NOMO-1 treated with dmso at 0.1 percent for 144 hours (cell line): ENCODE results near the gene SLC44A5.

Experiments used
- DNase-seq: peaks from one replicate; lab custom pipeline; 2025; ENCODE audit not compliant: unreplicated experiment; lab: John Stamatoyannopoulos, UW

SLC44A5 gene

GRCh38 chr1:75589637-75590036, 21.3 kb downstream of the SLC44A5 start:
- no peak for DNase-seq

GRCh38 chr1:75588779-75589475, 22.0 kb downstream of the SLC44A5 start:
- DNase-seq: no peak

- DNase-seq: no peak
Observed at GRCh38 chr1:75587692-75588091, 23.2 kb downstream of the SLC44A5 start.

DNA sequence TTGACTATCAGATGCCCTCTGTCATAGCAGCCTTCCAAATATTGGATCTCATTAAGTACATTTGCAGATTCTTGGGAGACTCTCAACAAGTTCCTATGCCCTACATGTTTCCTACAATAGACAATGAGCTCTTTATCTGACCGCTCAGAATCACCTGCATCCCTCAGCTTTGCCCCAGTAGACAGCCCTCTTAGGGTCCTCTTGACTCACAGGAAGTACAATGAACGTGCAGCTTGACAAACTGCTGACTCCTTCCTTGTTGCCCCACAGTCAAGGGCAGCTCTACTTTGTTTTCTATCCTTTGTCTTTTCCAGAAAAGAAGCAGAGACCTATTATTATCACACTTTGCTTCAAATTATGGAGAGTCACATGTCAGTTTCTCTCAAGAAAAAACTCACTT, 27.6 kb downstream of the SLC44A5 start:
- no peak for DNase-seq

- no peak for DNase-seq
Observed at GRCh38 chr1:75582725-75583261, 28.1 kb downstream of the SLC44A5 start.

DNA sequence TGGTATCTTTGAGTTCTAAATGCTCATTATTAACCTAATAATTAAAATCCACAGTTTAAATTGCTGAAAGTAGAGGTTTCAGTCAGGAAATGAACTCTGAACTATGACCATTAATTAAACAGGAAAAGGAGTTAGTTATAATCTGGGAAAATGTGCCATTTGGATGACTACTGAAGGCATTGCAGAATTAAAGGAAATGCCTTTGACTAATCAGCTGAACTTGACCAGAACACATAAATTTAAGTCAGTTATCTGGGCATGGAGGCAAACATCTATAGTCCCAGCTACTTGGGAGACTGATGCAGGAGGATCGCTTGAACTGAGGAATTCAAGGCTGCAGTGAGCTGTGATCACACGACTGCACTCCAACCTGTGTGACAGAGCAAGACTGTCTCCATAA, 31.9 kb downstream of the SLC44A5 start:
- no peak for DNase-seq

DNA sequence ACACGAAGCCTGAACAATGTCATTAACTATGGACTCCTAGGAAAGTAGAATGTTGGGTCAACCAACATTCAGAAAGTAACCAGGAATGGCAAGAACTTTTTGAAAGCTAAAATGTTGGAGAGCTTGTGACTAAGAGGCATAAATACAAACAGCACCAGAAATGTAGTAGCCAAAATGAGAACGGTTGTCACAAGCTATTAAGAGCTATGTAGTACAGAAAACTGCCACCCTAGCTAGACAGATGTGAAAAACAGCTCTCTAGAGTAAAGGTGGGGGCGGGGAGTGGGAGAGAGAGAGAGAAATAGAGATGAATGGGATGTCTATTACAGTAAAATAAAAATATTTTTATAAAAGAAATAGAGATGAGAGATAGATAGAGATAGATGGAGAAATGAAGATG, 35.1 kb downstream of the SLC44A5 start:
- no peak for DNase-seq

- no peak for DNase-seq
Observed at GRCh38 chr1:75567191-75567590, 43.7 kb downstream of the SLC44A5 start.

DNA sequence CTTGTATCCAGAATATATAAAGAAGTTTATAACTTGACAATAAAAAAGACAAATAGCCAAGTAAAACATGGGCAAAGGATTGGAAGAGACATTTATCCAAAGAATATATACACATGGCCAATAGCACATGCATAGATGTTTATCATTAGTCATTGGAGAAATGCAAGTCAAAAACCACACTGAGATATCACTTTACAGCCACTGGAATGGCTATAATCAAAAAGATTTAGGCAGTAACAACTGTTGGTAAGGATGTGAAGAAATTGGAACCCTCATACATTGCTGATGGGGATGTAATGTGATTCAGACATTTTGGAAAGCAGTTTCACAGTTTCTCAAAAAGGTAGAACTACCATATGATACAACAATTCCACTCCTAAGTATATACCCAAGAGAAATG, 51.1 kb downstream of the SLC44A5 start:
- no peak for DNase-seq

- DNase-seq: no peak
Observed at GRCh38 chr1:75559136-75559535, 51.8 kb downstream of the SLC44A5 start.

DNA sequence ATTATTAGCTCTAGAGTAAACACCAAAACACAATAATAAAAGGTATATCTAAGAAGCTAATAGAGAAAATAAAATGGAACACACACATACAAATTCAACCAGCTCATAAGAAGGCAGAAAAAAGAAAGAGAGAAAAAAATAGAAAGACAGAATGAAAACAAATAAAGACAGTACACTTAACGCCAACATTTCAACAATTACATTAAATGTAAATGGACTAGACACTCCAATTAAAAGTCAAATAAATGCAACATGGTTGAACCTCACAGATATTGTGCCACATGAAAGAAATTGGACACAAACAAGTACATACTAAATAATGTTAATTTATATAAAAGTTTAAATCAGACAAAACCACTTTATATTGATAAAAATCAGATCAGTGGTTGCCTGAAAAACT, 56.0 kb downstream of the SLC44A5 start:
- DNase-seq: no peak

DNA sequence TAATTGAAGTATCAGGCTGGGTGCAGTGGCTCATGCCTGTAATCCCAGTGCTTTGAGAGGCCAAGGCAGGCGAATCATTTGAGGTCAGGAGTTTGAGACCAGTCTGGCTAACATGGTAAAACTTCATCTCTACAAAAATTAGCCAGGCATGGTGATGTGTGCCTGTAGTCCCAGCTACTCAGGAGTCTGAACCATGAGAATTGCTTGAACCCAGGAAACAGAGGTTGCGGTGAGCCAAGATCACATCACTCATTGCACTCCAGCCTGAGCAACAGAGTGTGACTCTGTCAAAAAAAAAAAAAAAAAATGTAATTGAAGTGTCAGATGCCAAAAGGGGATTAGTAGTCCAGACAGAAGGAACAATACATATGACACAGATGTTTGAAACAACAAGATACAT, 56.7 kb downstream of the SLC44A5 start:
- DNase-seq: no peak

GRCh38 chr1:75550559-75550958, 60.4 kb downstream of the SLC44A5 start:
- DNase-seq: no peak

GRCh38 chr1:75548721-75549480, 62.0 kb downstream of the SLC44A5 start:
- DNase-seq: no peak

GRCh38 chr1:75543705-75544104, 67.2 kb downstream of the SLC44A5 start:
- DNase-seq: no peak

GRCh38 chr1:75542818-75543570, 67.9 kb downstream of the SLC44A5 start:
- no peak for DNase-seq

GRCh38 chr1:75539230-75540116, 71.4 kb downstream of the SLC44A5 start:
- DNase-seq: no peak

DNA sequence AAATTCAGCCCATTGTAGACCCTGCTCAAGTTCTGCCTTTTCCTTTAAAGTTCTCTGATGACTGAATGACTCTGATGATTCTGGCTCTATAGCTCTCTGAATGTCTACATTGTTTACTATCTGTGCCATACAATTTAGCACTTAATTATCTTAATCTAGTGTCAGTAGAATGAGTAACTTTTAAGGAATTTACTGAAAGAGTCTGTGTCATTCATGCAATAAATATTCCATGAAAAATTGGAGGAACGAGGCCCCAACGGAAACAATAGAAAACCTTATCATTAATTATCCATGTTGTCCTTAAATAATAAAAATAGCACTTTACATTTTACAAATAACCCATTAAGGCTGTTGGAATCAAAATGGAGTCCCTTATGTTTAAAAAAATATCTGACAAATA, 77.8 kb downstream of the SLC44A5 start:
- DNase-seq: no peak

DNA sequence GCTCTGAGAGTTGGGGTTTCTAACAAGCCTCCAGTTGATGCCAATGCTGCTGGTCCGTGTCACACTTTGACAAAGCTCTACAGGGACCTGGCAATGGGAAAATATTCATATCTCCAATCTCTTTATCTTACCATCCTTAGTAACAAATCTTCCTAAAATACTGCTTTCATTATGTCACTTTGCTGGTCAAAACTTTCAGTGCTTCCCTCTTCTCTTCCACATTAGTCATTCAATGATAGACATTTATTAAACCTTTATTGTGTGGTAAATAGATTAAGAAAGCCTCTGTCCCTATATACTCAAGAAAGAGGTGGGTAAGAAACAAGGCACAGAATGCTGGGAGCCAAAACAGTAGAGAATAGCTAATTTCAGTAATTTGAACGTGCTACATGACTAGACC, 79.3 kb downstream of the SLC44A5 start:
- no peak for DNase-seq

DNA sequence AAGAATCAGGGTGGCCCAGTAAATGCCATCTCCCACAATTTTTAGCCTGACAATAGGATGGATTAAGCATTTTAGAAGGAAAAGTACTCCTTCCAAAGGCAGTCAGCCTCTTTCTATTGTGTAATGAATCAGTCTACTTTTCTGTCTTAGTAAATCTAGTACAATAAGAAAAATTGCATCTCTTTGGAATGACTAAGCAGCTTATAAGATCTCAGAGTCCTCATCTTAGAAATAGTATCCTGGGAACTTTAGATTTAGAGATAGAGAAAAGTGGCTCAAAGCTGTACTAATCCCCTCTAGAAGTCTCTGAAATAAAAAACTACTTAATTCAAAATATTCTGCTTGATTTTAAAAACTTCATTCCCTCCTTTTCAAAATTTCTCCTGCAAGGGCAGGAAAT, 81.4 kb downstream of the SLC44A5 start:
- no peak for DNase-seq

- DNase-seq: no peak
Observed at GRCh38 chr1:75528001-75528400, 82.9 kb downstream of the SLC44A5 start.
